ENCODE results near the gene NIM1K.

GRCh38 chr5:43300112-43300511 is 108.1 kb downstream of the NIM1K start:
- no peak for TF ChIP-seq CHD1 (IDR thresholded peaks at IDR 0.05; ENCODE audit: low read depth, low read length)
- TF ChIP-seq EZH2 (IDR thresholded peaks at IDR 0.05; ENCODE audit: borderline replicate concordance, control insufficient read depth, low read depth, low read length): no peak
- no peak for TF ChIP-seq HDGF (IDR thresholded peaks at IDR 0.05)
- TF ChIP-seq NFXL1 (IDR thresholded peaks at IDR 0.05; ENCODE audit: borderline replicate concordance): no peak
- TF ChIP-seq CTCF (IDR thresholded peaks at IDR 0.05 in 2 of 3, conservative IDR thresholded peaks at IDR 0.05 in 1 of 3; ENCODE audit: control insufficient read depth in 2 of 3, extremely low read depth in 1 of 3, insufficient read depth in 1 of 3, low read depth in 3 of 3, low read length in 3 of 3): no peak
- TF ChIP-seq, protein P1, sequence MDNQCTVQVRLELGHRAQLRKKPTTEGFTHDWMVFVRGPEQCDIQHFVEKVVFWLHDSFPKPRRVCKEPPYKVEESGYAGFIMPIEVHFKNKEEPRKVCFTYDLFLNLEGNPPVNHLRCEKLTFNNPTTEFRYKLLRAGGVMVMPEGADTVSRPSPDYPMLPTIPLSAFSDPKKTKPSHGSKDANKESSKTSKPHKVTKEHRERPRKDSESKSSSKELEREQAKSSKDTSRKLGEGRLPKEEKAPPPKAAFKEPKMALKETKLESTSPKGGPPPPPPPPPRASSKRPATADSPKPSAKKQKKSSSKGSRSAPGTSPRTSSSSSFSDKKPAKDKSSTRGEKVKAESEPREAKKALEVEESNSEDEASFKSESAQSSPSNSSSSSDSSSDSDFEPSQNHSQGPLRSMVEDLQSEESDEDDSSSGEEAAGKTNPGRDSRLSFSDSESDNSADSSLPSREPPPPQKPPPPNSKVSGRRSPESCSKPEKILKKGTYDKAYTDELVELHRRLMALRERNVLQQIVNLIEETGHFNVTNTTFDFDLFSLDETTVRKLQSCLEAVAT (IDR thresholded peaks at IDR 0.05): no peak
- no peak for TF ChIP-seq BRCA1 (IDR thresholded peaks at IDR 0.05; ENCODE audit: low read depth, low read length)
